GM12864 (cell line): Measurements from ENCODE around the gene MGARP.

Experiments used
- DNase-seq: peaks from one replicate; pipeline ENCODE4 v3.0.0-alpha.2; 2011; ENCODE audit warnings: low read depth
- H3K4me3 ChIP-seq: 2 replicates; pipeline ENCODE4 v1.5.1; 2011; ENCODE audit warnings: mild to moderate bottlenecking, low read depth, low read length, control low read depth
- TF ChIP-seq, protein P1 (sequence below): IDR thresholded peaks from 2 replicates; pipeline ENCODE4 v1.5.1; 2011; ENCODE audit warnings: low read depth, mild to moderate bottlenecking, moderate library complexity, low read length, control low read depth, inconsistent platforms; ENCODE audit errors: missing control alignments

MGARP gene

DNA sequence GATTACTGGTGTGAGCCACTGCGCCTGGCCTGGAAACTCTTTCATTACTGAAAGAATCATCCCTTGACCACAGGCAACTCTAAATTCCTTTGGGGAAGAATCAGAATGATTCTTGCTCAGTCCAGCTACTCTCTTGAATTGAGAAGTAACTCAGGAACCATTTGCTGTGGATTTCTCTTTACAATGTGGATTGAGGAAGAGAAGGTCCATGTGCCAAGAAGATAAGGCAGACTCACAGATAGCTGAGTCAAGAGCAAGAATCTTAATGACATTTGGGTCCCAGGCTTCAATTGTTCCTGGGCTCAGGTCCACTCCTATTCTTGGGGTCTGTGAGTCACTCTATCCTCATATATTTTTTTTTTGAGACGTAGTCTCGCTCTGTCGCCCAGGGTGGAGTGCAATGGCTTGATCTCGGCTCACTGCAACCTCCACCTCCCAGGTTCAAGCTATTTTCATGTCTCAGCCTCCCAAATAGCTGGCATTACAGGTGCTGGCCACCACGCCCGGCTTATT is 6.2 kb upstream of the MGARP start:
- DNase-seq, result no peak
- TF ChIP-seq, protein P1, sequence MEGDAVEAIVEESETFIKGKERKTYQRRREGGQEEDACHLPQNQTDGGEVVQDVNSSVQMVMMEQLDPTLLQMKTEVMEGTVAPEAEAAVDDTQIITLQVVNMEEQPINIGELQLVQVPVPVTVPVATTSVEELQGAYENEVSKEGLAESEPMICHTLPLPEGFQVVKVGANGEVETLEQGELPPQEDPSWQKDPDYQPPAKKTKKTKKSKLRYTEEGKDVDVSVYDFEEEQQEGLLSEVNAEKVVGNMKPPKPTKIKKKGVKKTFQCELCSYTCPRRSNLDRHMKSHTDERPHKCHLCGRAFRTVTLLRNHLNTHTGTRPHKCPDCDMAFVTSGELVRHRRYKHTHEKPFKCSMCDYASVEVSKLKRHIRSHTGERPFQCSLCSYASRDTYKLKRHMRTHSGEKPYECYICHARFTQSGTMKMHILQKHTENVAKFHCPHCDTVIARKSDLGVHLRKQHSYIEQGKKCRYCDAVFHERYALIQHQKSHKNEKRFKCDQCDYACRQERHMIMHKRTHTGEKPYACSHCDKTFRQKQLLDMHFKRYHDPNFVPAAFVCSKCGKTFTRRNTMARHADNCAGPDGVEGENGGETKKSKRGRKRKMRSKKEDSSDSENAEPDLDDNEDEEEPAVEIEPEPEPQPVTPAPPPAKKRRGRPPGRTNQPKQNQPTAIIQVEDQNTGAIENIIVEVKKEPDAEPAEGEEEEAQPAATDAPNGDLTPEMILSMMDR, result no peak
- H3K4me3 ChIP-seq, result no peak overlapping the region

DNA sequence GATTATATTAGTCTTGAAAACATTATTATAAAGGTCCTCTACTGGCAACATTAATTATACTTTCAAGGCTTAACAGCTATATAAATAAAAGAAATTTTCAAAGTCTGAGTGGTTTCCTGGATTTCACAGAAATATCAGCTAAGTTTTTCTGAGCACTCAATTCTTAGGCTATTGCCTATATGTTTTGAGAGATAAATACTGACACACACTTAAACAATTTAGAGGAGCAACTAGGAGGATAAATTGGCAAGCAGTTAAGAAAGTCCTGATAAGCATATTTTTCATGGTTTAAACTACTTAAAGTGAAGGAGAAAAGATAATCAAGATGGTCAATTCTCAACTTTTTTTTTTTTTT is 2.7 kb upstream of the MGARP start:
- TF ChIP-seq, protein P1, result no peak
- no peak for DNase-seq
- H3K4me3 ChIP-seq, result no peak overlapping the region

GRCh38 chr4:139282065-139282720 is 2.2 kb upstream of the MGARP start:
- no peak overlapping the region for H3K4me3 ChIP-seq
- DNase-seq, result no peak

DNA sequence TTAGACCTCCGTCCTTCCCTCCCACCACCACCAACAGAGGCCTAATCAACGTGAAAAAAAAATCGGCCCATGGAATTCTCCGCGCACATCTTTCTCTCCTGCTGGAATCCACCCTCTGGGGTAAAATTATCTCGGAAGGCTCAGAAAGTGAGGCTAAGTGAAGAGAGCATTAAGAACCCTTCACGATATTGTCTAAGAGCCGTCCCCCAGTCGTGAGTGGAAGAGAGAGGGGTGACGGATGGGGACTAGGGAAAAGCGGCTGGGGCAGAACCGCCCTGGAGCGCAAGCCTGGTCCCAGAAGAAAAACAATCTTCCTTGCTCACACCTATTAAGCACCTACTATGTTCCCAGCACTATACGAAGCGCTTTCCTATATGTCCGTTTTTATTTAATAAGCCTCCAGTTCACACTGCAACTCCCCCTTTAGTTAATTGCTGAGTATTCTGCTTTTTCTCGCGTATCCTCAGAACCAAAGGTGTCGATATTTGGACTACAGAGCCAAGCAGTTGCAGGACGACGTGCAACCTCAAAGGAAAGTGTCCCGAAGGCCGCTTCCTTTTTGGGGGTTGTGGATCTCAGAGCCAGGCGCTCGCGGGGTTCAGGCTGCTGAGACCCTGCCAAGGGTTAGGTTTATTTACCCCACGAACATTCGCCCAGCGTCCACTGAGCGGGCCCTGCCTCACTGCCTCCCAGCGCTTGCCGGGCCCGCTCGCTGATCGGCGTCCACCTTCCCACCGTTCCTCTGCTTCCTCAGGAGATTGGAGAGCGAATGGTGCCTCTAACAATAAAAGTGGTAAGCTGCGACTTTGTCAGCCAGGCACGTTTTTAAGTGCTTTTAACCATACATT is 889 bp downstream of the MGARP start:
- DNase-seq, result no peak
- no peak overlapping the region for H3K4me3 ChIP-seq
- TF ChIP-seq, protein P1, result no peak

More at GRCh38 chr4:139282065-139282720, 2.2 kb upstream of the MGARP start:
- TF ChIP-seq, protein P1, result no peak

- H3K4me3 ChIP-seq, result no peak overlapping the region
- TF ChIP-seq, protein P1, result no peak
- no peak for DNase-seq
Observed at GRCh38 chr4:139278485-139278884, 1.5 kb downstream of the MGARP start.

DNA sequence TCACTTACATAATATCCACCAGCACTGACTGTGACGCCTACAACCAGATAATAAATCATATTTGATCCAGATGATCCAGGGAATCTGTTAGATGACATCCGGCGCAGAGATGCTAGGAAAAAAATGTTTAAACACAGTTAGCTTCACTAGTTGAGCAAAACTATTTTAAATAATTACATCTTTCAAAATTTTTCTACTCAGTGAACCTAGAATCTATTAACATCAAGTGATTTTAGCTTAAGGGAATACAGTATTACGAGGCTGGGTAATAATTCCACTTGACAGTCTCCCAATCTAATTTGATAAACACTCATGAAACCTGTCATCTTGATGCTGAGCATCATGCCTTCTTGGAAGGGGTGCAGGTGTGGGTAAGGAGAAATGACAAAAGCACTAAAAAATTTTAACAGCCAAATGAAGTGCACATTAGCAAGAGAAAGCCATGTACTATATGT is 4.7 kb downstream of the MGARP start:
- no peak overlapping the region for H3K4me3 ChIP-seq

More for the DNA sequence above, 4.7 kb downstream of the MGARP start:
- DNase-seq, result no peak
- TF ChIP-seq, protein P1, result no peak
